Astrocyte (in vitro differentiated cells and primary cell): Measurements from ENCODE around the gene SOX1. TPM values are rescaled to one million over a fixed set of nuclear protein-coding genes. Genes with fewer than 3 reads are reported as not detected.

Source experiments
- DNase-seq: peaks from one replicate; pipeline ENCODE4 v3.0.0-alpha.2; 2010; ENCODE audit warnings: low read depth
- FAIRE-seq: peaks from 2 replicates; lab custom pipeline; 2011; peaks lifted over from hg19 to GRCh38; lab: Jason Lieb, UNC
- H2AFZ ChIP-seq: 2 replicates; pipeline ENCODE4 v1.6.0; 2012; ENCODE audit warnings: low read depth, low read length, inconsistent platforms
- H3K27ac ChIP-seq: 2 replicates; pipeline ENCODE4 v1.5.1; 2011; ENCODE audit warnings: low read depth, low read length, inconsistent platforms
- H3K27me3 ChIP-seq: 2 replicates; pipeline ENCODE4 v1.6.0; 2011; ENCODE audit warnings: low read length, inconsistent platforms; ENCODE audit not compliant: insufficient read depth
- H3K36me3 ChIP-seq: 2 replicates; pipeline ENCODE4 v1.5.1; 2011; ENCODE audit warnings: low read length, inconsistent platforms; ENCODE audit not compliant: insufficient read depth
- H3K4me1 ChIP-seq: 2 replicates; pipeline ENCODE4 v1.5.1; 2011; ENCODE audit warnings: low read length, inconsistent platforms; ENCODE audit not compliant: insufficient read depth
- H3K4me2 ChIP-seq: 2 replicates; pipeline ENCODE4 v1.6.0; 2012; ENCODE audit warnings: low read length, inconsistent platforms
- H3K4me3 ChIP-seq: 2 replicates; pipeline ENCODE4 v1.5.1; 2011; ENCODE audit warnings: low read depth, mild to moderate bottlenecking, low read length, inconsistent platforms; ENCODE audit not compliant: insufficient read depth
- H3K79me2 ChIP-seq: 2 replicates; pipeline ENCODE4 v1.6.0; 2012; ENCODE audit warnings: mild to moderate bottlenecking, low read length, inconsistent platforms; ENCODE audit not compliant: insufficient read depth
- H3K9ac ChIP-seq: 2 replicates; pipeline ENCODE4 v1.6.0; 2012; ENCODE audit warnings: mild to moderate bottlenecking, low read length, inconsistent platforms
- H3K9me3 ChIP-seq: 2 replicates; pipeline ENCODE4 v1.5.1; 2012; ENCODE audit warnings: low read depth, mild to moderate bottlenecking, low read length, inconsistent platforms; ENCODE audit not compliant: insufficient read depth
- H4K20me1 ChIP-seq: 2 replicates; pipeline ENCODE4 v1.6.0; 2012; ENCODE audit warnings: low read length, inconsistent platforms; ENCODE audit not compliant: insufficient read depth
- H3K27ac Mint-ChIP-seq: one replicate; pipeline ENCODE4 v1.8.0; 2021; ENCODE audit warnings: mild to moderate bottlenecking, mixed read lengths; ENCODE audit not compliant: unreplicated experiment
- H3K27me3 Mint-ChIP-seq: one replicate; pipeline ENCODE4 v1.8.0; 2021; ENCODE audit warnings: low read depth, mixed read lengths; ENCODE audit not compliant: unreplicated experiment
- H3K36me3 Mint-ChIP-seq: one replicate; pipeline ENCODE4 v1.8.0; 2021; ENCODE audit warnings: low read depth, mixed read lengths; ENCODE audit not compliant: unreplicated experiment
- H3K4me1 Mint-ChIP-seq: one replicate; pipeline ENCODE4 v1.8.0; 2021; ENCODE audit warnings: low read depth, mixed read lengths; ENCODE audit not compliant: unreplicated experiment
- H3K4me3 Mint-ChIP-seq: one replicate; pipeline ENCODE4 v1.8.0; 2021; ENCODE audit warnings: mild to moderate bottlenecking, moderate library complexity, mixed read lengths; ENCODE audit not compliant: unreplicated experiment
- H3K9me3 Mint-ChIP-seq: one replicate; pipeline ENCODE4 v1.8.0; 2021; ENCODE audit warnings: mild to moderate bottlenecking, mixed read lengths; ENCODE audit not compliant: unreplicated experiment
- CTCF ChIP-seq: IDR thresholded peaks from 2 replicates; pipeline ENCODE4 v1.5.1; 2011; ENCODE audit warnings: low read depth, mild to moderate bottlenecking, inconsistent platforms, low read length, moderate library complexity; ENCODE audit not compliant: insufficient read depth
- EZH2 ChIP-seq: IDR thresholded peaks from 2 replicates; pipeline ENCODE4 v1.6.1; 2012; ENCODE audit warnings: mild to moderate bottlenecking, low read length, inconsistent platforms; ENCODE audit not compliant: insufficient read depth
- total RNA-seq: library from RNA; stranded (reverse); gene quantifications from 2 replicates; pipeline ENCODE4 v1.2.1, GENCODE V29; 2021

SOX1 gene
- total RNA-seq, 1 donor from 2014 or later, result not detected

- no peak overlapping the region for H3K27ac ChIP-seq
- H3K79me2 ChIP-seq, result no peaks in the 10 kb centered on the region
- peaks cover 30% of the 10 kb centered on the region for H3K9me3 Mint-ChIP-seq
- no peaks in the 10 kb centered on the region for H3K36me3 ChIP-seq
- no peaks in the 10 kb centered on the region for H4K20me1 ChIP-seq
- H3K4me1 ChIP-seq, result no peaks in the 10 kb centered on the region
- peak overlapping the region; percentile 55 for H3K4me2 ChIP-seq
- peaks cover 6% of the 10 kb centered on the region for H3K4me1 Mint-ChIP-seq
- TF ChIP-seq EZH2 (no peak), CTCF (no peak)
- peaks cover 6% of the 10 kb centered on the region for H3K36me3 Mint-ChIP-seq
- H2AFZ ChIP-seq, result no peak overlapping the region
- H3K4me3 ChIP-seq, result no peak overlapping the region
- H3K4me3 Mint-ChIP-seq, result no peak overlapping the region
- H3K9ac ChIP-seq, result no peak overlapping the region
- H3K9me3 ChIP-seq, result no peaks in the 10 kb centered on the region
- peaks cover 69% of the 10 kb centered on the region for H3K27me3 Mint-ChIP-seq
- DNase-seq, result no peak
- peaks cover 57% of the 10 kb centered on the region for H3K27me3 ChIP-seq
- no peak for FAIRE-seq
- peak overlapping the region; percentile 34 for H3K27ac Mint-ChIP-seq
These were observed 5.0 kb downstream of the SOX1 start for GRCh38 chr13:112071723-112072533.

- no peak overlapping the region for H3K27ac Mint-ChIP-seq
- Histone ChIP-seq H4K20me1 (no peaks in the 10 kb centered on the region), H3K4me3 (no peak overlapping the region), H3K4me1 (no peaks in the 10 kb centered on the region), H2AFZ (no peak overlapping the region), H3K4me2 (peak overlapping the region; percentile 55), H3K36me3 (no peaks in the 10 kb centered on the region), H3K27ac (no peak overlapping the region), H3K27me3 (peaks cover 54% of the 10 kb centered on the region), H3K9me3 (no peaks in the 10 kb centered on the region), H3K9ac (no peak overlapping the region), H3K79me2 (no peaks in the 10 kb centered on the region)
- TF ChIP-seq CTCF (no peak), EZH2 (no peak)
- no peak overlapping the region for H3K4me3 Mint-ChIP-seq
- peaks cover 6% of the 10 kb centered on the region for H3K36me3 Mint-ChIP-seq
- H3K4me1 Mint-ChIP-seq, result peaks cover 6% of the 10 kb centered on the region
- peaks cover 30% of the 10 kb centered on the region for H3K9me3 Mint-ChIP-seq
- no peak for DNase-seq
- H3K27me3 Mint-ChIP-seq, result peaks cover 71% of the 10 kb centered on the region
- no peak for FAIRE-seq
These were observed 5.7 kb downstream of the SOX1 start for GRCh38 chr13:112072534-112073244.
